Mesenchymal stem cell (in vitro differentiated cells and primary cell): ENCODE results near the gene ETFB.
A peak's percentile ranks its signal among the peaks of the same experiment; 100 is the strongest.

Experiments
- DNase-seq: peaks from one replicate; pipeline ENCODE4 v3.0.0-alpha.2; 2013
- H2AFZ ChIP-seq: one replicate; pipeline ENCODE4 v1.6.1; 2013; ENCODE audit warnings: low read depth, mild to moderate bottlenecking, control low read depth, inconsistent platforms, low read length, moderate library complexity
- H2AK5ac ChIP-seq: 2 replicates; pipeline ENCODE4 v1.6.1; 2013; ENCODE audit warnings: low read length, moderate library complexity, mild to moderate bottlenecking, inconsistent platforms; ENCODE audit not compliant: severe bottlenecking
- H2BK120ac ChIP-seq: one replicate; pipeline ENCODE4 v1.6.1; 2013; ENCODE audit warnings: low read depth, mild to moderate bottlenecking, inconsistent platforms, low read length, moderate library complexity
- H2BK12ac ChIP-seq, 2 experiments: one replicate each; pipeline ENCODE4 v1.6.1; 2013; ENCODE audit warnings: inconsistent platforms in 2 of 2, low read length in 2 of 2, mild to moderate bottlenecking in 2 of 2, moderate library complexity in 2 of 2, control low read depth in 1 of 2
- H2BK15ac ChIP-seq: one replicate; pipeline ENCODE4 v1.6.1; 2013; ENCODE audit warnings: mild to moderate bottlenecking, low read depth, inconsistent platforms; ENCODE audit not compliant: poor library complexity, severe bottlenecking
- H2BK5ac ChIP-seq: 2 replicates; pipeline ENCODE4 v1.6.1; 2013; ENCODE audit warnings: low read depth, mild to moderate bottlenecking, low read length, control low read depth, inconsistent platforms; ENCODE audit not compliant: poor library complexity, severe bottlenecking
- H3K14ac ChIP-seq, 2 experiments: one replicate each; pipeline ENCODE4 v1.6.1; 2013; ENCODE audit warnings: inconsistent platforms in 2 of 2, low read length in 2 of 2, control low read depth in 1 of 2, mild to moderate bottlenecking in 1 of 2, moderate library complexity in 1 of 2
- H3K18ac ChIP-seq, 2 experiments: one replicate each; pipeline ENCODE4 v1.6.1; 2013; ENCODE audit warnings: inconsistent platforms in 2 of 2, low read length in 2 of 2, control low read depth in 1 of 2, low read depth in 1 of 2, mild to moderate bottlenecking in 1 of 2
- H3K23ac ChIP-seq, 2 experiments: one replicate each; pipeline ENCODE4 v1.6.1; 2013; ENCODE audit warnings: inconsistent platforms in 2 of 2, low read length in 2 of 2, mild to moderate bottlenecking in 2 of 2, moderate library complexity in 2 of 2, control low read depth in 1 of 2
- H3K27ac ChIP-seq: 2 replicates; pipeline ENCODE4 v1.5.1; 2013; ENCODE audit warnings: mild to moderate bottlenecking, moderate library complexity, low read length, control low read depth, inconsistent platforms; ENCODE audit not compliant: poor library complexity, severe bottlenecking
- H3K27me3 ChIP-seq, 2 experiments: 2 replicates each; pipeline versions ENCODE4 v1.6.1 to v1.7.0; 2013; ENCODE audit warnings: low read length in 2 of 2, mild to moderate bottlenecking in 2 of 2, moderate library complexity in 2 of 2, control low read depth in 1 of 2, inconsistent platforms in 1 of 2; ENCODE audit not compliant: control insufficient read depth in 1 of 2, insufficient read depth in 1 of 2
- H3K36me3 ChIP-seq, 2 experiments: 2 replicates each; pipeline versions ENCODE4 v1.6.1 to v1.7.0; 2013; ENCODE audit warnings: low read length in 2 of 2, control low read depth in 1 of 2, inconsistent platforms in 1 of 2, low read depth in 1 of 2, mild to moderate bottlenecking in 1 of 2; ENCODE audit not compliant: insufficient read depth in 2 of 2, control insufficient read depth in 1 of 2
- H3K4ac ChIP-seq, 2 experiments: one replicate each; pipeline ENCODE4 v1.6.1; 2013; ENCODE audit warnings: inconsistent platforms in 2 of 2, low read length in 2 of 2, mild to moderate bottlenecking in 2 of 2, moderate library complexity in 2 of 2, control low read depth in 1 of 2, low read depth in 1 of 2
- H3K4me1 ChIP-seq: 2 replicates; pipeline ENCODE4 v1.6.1; 2013; ENCODE audit warnings: low read depth, low read length, control low read depth; ENCODE audit not compliant: control insufficient read depth, insufficient read depth
- H3K4me2 ChIP-seq: 2 replicates; pipeline ENCODE4 v1.6.1; 2013; ENCODE audit warnings: low read length, mild to moderate bottlenecking, inconsistent platforms; ENCODE audit not compliant: poor library complexity, severe bottlenecking
- H3K4me3 ChIP-seq, 2 experiments: 2 replicates each; pipeline versions ENCODE4 v1.5.1 to v1.7.0; 2013; ENCODE audit warnings: low read length in 2 of 2, mild to moderate bottlenecking in 2 of 2, control low read depth in 1 of 2, low read depth in 1 of 2; ENCODE audit not compliant: insufficient read depth in 1 of 2
- H3K79me1 ChIP-seq: replicated peaks from 2 replicates; pipeline ENCODE4 v1.6.1; 2013; ENCODE audit warnings: mild to moderate bottlenecking, control low read depth, low read length, inconsistent platforms; ENCODE audit not compliant: poor library complexity, severe bottlenecking
- H3K9ac ChIP-seq: 2 replicates; pipeline ENCODE4 v1.7.0; 2013; ENCODE audit warnings: mild to moderate bottlenecking, low read length, moderate library complexity
- H3K9me3 ChIP-seq: 2 replicates; pipeline ENCODE4 v1.7.0; 2013; ENCODE audit warnings: mild to moderate bottlenecking, low read length; ENCODE audit not compliant: control insufficient read depth
- H4K8ac ChIP-seq: one replicate; pipeline ENCODE4 v1.6.1; 2013; ENCODE audit warnings: inconsistent platforms, mild to moderate bottlenecking, low read length, moderate library complexity
- H4K91ac ChIP-seq: one replicate; pipeline ENCODE4 v1.6.1; 2013; ENCODE audit warnings: mild to moderate bottlenecking, low read length, inconsistent platforms
- WGBS: methylation state at CpG from one replicate; pipeline ENCODE4 v1.1.7; 2013; ENCODE audit warnings: mixed read lengths; 5-methylcytosine and 5-hydroxymethylcytosine counted together

The ETFB gene

GRCh38 chr19:51341976-51342580 lies 24.1 kb downstream of the ETFB start, which contains the start of gene VSIG10L:
Gene VSIG10L, minus strand, starts transcription at chr19:51342139. Its CDS starts 15 bp downstream, at chr19:51342124.
- no peak for DNase-seq
- Histone ChIP-seq H3K23ac (no peak within 1 kb of the TSS), H3K4me3 (no peak within 1 kb of the TSS), H4K8ac (peak within 1 kb of the TSS; percentile 40), H3K27me3 (peaks cover 0 to 3% of the 10 kb centered on the region in 2 experiments), H3K4me1 (peaks cover 16% of the 10 kb centered on the region), H2AFZ (no peak within 1 kb of the TSS), H3K36me3 (peaks cover 24 to 25% of the 10 kb centered on the region in 2 experiments), H3K9me3 (no peaks in the 10 kb centered on the region), H2BK15ac (peak within 1 kb of the TSS; percentile 77), H3K18ac (no peak within 1 kb of the TSS), H3K79me1 (no peaks in the 10 kb centered on the region), H3K27ac (no peak within 1 kb of the TSS), H2BK12ac (peak within 1 kb of the TSS in 1 of 2 experiments; percentile 87), H4K91ac (peak within 1 kb of the TSS; percentile 45), H3K9ac (peak within 1 kb of the TSS; percentile 80), H2BK5ac (no peak within 1 kb of the TSS), H3K4ac (no peak within 1 kb of the TSS), H3K4me2 (no peak within 1 kb of the TSS), H2BK120ac (no peak within 1 kb of the TSS), H3K14ac (peak within 1 kb of the TSS in 1 of 2 experiments; percentile 44), H2AK5ac (no peak within 1 kb of the TSS)
- 81% methylated on average over 3 of the region's 3 CpGs for WGBS

GRCh38 chr19:51341066-51341465 lies 25.1 kb downstream of the ETFB start:
- H4K91ac ChIP-seq: peak overlapping the region; percentile 6
- no peak overlapping the region for H2AFZ ChIP-seq
- peaks cover 15 to 18% of the 10 kb centered on the region in 2 experiments for H3K36me3 ChIP-seq
- H3K18ac ChIP-seq: no peak overlapping the region
- H3K79me1 ChIP-seq: no peaks in the 10 kb centered on the region
- H3K27ac ChIP-seq: no peak overlapping the region
- H3K9me3 ChIP-seq: no peaks in the 10 kb centered on the region
- H3K14ac ChIP-seq: peak overlapping the region in 1 of 2 experiments; percentile 44
- H2BK120ac ChIP-seq: no peak overlapping the region
- no peak overlapping the region for H2AK5ac ChIP-seq
- no peak for DNase-seq
- no peak overlapping the region for H2BK5ac ChIP-seq
- peaks cover 16% of the 10 kb centered on the region for H3K4me1 ChIP-seq
- H3K9ac ChIP-seq: peak overlapping the region; percentile 80
- no peak overlapping the region for H2BK12ac ChIP-seq
- no peak overlapping the region for H3K23ac ChIP-seq
- H3K27me3 ChIP-seq: peaks cover 0 to 3% of the 10 kb centered on the region in 2 experiments
- no peak overlapping the region for H3K4me2 ChIP-seq
- no peak overlapping the region for H4K8ac ChIP-seq
- 96% methylated on average over 18 of the region's 18 CpGs for WGBS
- no peak overlapping the region for H3K4me3 ChIP-seq
- peak overlapping the region in 1 of 2 experiments; percentile 88 for H3K4ac ChIP-seq
- peak overlapping the region; percentile 77 for H2BK15ac ChIP-seq

DNA sequence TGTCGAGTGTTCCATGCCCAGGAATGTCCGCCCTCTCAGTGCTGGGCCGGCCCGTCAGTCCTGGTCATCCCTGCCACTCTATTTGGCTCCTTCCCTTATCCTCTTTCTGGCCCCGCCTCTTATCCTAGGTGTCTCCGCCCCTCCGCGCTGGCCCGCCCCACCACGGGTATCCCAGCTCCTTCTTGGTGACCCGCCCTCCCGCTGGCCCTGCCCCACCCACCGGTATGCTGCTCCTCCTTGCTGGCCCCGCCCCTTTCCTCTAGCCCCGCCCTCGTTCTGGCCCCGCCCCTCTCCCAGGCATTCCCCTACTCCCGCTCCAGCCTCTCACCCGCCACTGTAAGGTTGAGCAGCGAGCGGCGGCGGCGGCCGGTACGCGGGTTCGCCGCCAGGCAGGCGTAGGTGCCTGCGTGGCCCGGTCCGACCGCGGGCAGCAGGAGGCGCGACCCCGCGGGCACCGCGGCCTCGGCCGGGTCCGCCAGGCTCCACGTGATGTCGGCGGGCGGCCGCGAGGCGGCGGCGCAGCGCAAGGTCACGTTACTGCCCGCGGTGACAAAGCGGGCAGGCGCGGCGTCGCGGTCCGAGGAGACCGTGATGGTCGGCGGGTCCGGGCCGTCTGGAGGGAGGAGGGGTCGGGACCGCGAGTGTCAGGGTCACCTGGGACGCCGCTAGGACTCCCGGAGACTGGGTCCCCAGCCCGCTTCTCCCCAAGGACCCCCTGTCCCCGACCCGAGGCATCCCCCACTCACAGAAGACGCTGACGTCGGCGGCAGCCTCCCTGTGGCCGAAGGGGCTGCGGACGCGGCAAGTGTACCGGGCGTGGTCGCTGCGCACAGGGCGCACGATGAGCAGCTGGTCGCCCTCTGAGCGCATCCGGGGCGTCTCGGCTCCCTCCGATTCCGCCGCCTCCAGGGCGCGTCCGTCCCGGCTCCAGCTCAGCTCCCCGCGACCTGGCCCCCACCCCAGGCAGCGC lies 26.2 kb downstream of the ETFB start:
- H3K23ac ChIP-seq: peak overlapping the region in 1 of 2 experiments; percentile 66
- peak overlapping the region; percentile 98 for H2BK15ac ChIP-seq
- peak overlapping the region in 1 of 2 experiments; percentile 96 for H3K14ac ChIP-seq
- H3K36me3 ChIP-seq: peaks cover 5 to 10% of the 10 kb centered on the region in 2 experiments
- no peak overlapping the region for H2AK5ac ChIP-seq
- peak overlapping the region; percentile 68 to 88 for H3K4ac ChIP-seq
- no peaks in the 10 kb centered on the region for H3K9me3 ChIP-seq
- peaks cover 16% of the 10 kb centered on the region for H3K4me1 ChIP-seq
- peaks cover 0 to 3% of the 10 kb centered on the region in 2 experiments for H3K27me3 ChIP-seq
- H4K8ac ChIP-seq: peak overlapping the region; percentile 97
- H4K91ac ChIP-seq: peak overlapping the region; percentile 96
- peak overlapping the region; percentile 77 for H3K27ac ChIP-seq
- no peaks in the 10 kb centered on the region for H3K79me1 ChIP-seq
- peak overlapping the region; percentile 97 for H3K4me2 ChIP-seq
- peak overlapping the region; percentile 80 to 82 for H3K4me3 ChIP-seq
- H2BK120ac ChIP-seq: peak overlapping the region; percentile 86
- H3K18ac ChIP-seq: peak overlapping the region; percentile 95 to 98
- peak overlapping the region; percentile 83 for H2AFZ ChIP-seq
- H2BK5ac ChIP-seq: no peak overlapping the region
- H3K9ac ChIP-seq: peak overlapping the region; percentile 80
- WGBS: 2% methylated on average over 62 of the region's 107 CpGs
- DNase-seq: peak; percentile 97
- peak overlapping the region; percentile 83 to 92 for H2BK12ac ChIP-seq
